GM23338 (cell line): ENCODE measurements around the gene TRIOBP.

Source experiments
- CTCF ChIP-seq, 2 experiments: fragments of 200-600 bp in 1 of 2; sonication (generic) in 1 of 2; conservative IDR thresholded peaks; 2 replicates each; pipeline versions ENCODE4 v1.5.1 to v1.6.1; 2016 to 2017; ENCODE audit warnings: antibody characterized with exemption in 2 of 2, low read depth in 2 of 2, mild to moderate bottlenecking in 2 of 2, moderate library complexity in 1 of 2
- EZH2phosphoT487 ChIP-seq: fragments of 200-600 bp; sonication (generic); IDR thresholded peaks from one replicate; pipeline ENCODE4 v1.8.1; 2018; ENCODE audit warnings: antibody characterized with exemption; ENCODE audit not compliant: unreplicated experiment
- POLR2AphosphoS5 ChIP-seq: IDR thresholded peaks from 2 replicates; pipeline ENCODE4 v1.6.1; 2016; ENCODE audit warnings: antibody characterized with exemption, low read depth

- TF ChIP-seq CTCF (conservative IDR thresholded peaks at IDR 0.05; ENCODE audit: low read depth in 2 of 2) (no peak), POLR2AphosphoS5 (no peak), EZH2phosphoT487 (no peak)
Measured at GRCh38 chr22:37714634-37715033, 17.8 kb downstream of the TRIOBP start.
